GM23248 (cell line): ENCODE results near the gene IQSEC1. TPM values are rescaled to one million over a fixed set of nuclear protein-coding genes. Genes with fewer than 3 reads are reported as not detected.

Experiments used
- DNase-seq: peaks from one replicate; pipeline ENCODE4 v3.0.0-alpha.2; 2015
- H2AFZ ChIP-seq: fragments of 200-600 bp; sonication (generic); 2 replicates; pipeline ENCODE4 v1.6.1; 2016; ENCODE audit warnings: antibody characterized with exemption
- H3F3A ChIP-seq: fragments of 200-600 bp; sonication (generic); 2 replicates; pipeline ENCODE4 v1.6.1; 2016; ENCODE audit warnings: mild to moderate bottlenecking, antibody characterized with exemption, mixed run types; ENCODE audit not compliant: insufficient read depth
- H3K27ac ChIP-seq: fragments of 200-600 bp; sonication (generic); 2 replicates; pipeline ENCODE4 v1.5.1; 2016; ENCODE audit warnings: mild to moderate bottlenecking
- H3K27me3 ChIP-seq: fragments of 200-600 bp; sonication (generic); replicated peaks from 2 replicates; pipeline ENCODE4 v1.6.1; 2016; ENCODE audit warnings: mild to moderate bottlenecking; ENCODE audit not compliant: insufficient read depth
- H3K36me3 ChIP-seq: fragments of 200-600 bp; sonication (generic); 2 replicates; pipeline ENCODE4 v1.6.1; 2016; ENCODE audit warnings: low read depth, mild to moderate bottlenecking
- H3K4me1 ChIP-seq: fragments of 200-600 bp; sonication (generic); 2 replicates; pipeline ENCODE4 v1.6.1; 2016; ENCODE audit warnings: mild to moderate bottlenecking; ENCODE audit not compliant: insufficient read depth
- H3K4me2 ChIP-seq: fragments of 200-600 bp; sonication (generic); one replicate; pipeline ENCODE4 v1.6.1; 2016; ENCODE audit warnings: mild to moderate bottlenecking; ENCODE audit not compliant: unreplicated experiment
- H3K4me3 ChIP-seq: fragments of 200-600 bp; sonication (generic); 2 replicates; pipeline ENCODE4 v1.5.1; 2016; ENCODE audit warnings: mild to moderate bottlenecking
- H3K79me2 ChIP-seq: fragments of 200-600 bp; sonication (generic); 2 replicates; pipeline ENCODE4 v1.6.1; 2016; ENCODE audit warnings: mild to moderate bottlenecking; ENCODE audit not compliant: insufficient read depth
- H3K9ac ChIP-seq: fragments of 200-600 bp; sonication (generic); 2 replicates; pipeline ENCODE4 v1.6.1; 2016; ENCODE audit warnings: mild to moderate bottlenecking
- H3K9me2 ChIP-seq: fragments of 200-600 bp; sonication (generic); 2 replicates; pipeline ENCODE4 v1.6.1; 2016; ENCODE audit warnings: mixed run types, mild to moderate bottlenecking, moderate library complexity; ENCODE audit not compliant: insufficient read depth
- H3K9me3 ChIP-seq: fragments of 200-600 bp; sonication (generic); one replicate; pipeline ENCODE4 v1.6.1; 2017; ENCODE audit warnings: low read depth
- H4K20me1 ChIP-seq: fragments of 200-600 bp; sonication (generic); 2 replicates; pipeline ENCODE4 v1.6.0; 2016; ENCODE audit not compliant: insufficient read depth
- EZH2 ChIP-seq: fragments of 200-600 bp; sonication (generic); IDR thresholded peaks from 2 replicates; pipeline ENCODE4 v1.6.1; 2018; ENCODE audit warnings: antibody characterized with exemption, mild to moderate bottlenecking; ENCODE audit not compliant: insufficient read depth, poor library complexity, severe bottlenecking
- EZH2phosphoT487 ChIP-seq: fragments of 200-600 bp; sonication (generic); IDR thresholded peaks from 2 replicates; pipeline ENCODE4 v1.6.1; 2018; ENCODE audit warnings: antibody characterized with exemption, moderate library complexity, mild to moderate bottlenecking, low read depth; ENCODE audit not compliant: insufficient read depth
- WGBS, 2 experiments: methylation state at CpG; one replicate each; pipeline ENCODE4 v1.1.6; 2015 to 2017; ENCODE audit warnings: low lambda C conversion rate in 2 of 2, low coverage in 1 of 2; ENCODE audit errors: missing lambda C conversion rate in 2 of 2; 5-methylcytosine and 5-hydroxymethylcytosine counted together
- in situ Hi-C: fragments of 300-500 bp; cut with MboI; formaldehyde crosslinking; loops from 2 replicates; pipeline ENCODE4 v1.15.0; 2020
- polyA plus RNA-seq: library from polyadenylated mRNA; unstranded; fragments of >200 nt; fragmentation: Nextera tagmentation; extraction: Ambion mirVana; gene quantifications from 2 replicates; pipeline ENCODE4 v1.2.1, GENCODE V29; 2016
- total RNA-seq: library from RNA; depleted of rRNA; stranded (reverse); fragments of >200 nt; shearing (Covaris generic); gene quantifications from 2 replicates; pipeline ENCODE4 v1.2.3, GENCODE V29; 2014

The IQSEC1 gene
- total and polyA plus RNA-seq, 2 experiments from 2014 or later = 5.1 to 21.6 TPM

DNA sequence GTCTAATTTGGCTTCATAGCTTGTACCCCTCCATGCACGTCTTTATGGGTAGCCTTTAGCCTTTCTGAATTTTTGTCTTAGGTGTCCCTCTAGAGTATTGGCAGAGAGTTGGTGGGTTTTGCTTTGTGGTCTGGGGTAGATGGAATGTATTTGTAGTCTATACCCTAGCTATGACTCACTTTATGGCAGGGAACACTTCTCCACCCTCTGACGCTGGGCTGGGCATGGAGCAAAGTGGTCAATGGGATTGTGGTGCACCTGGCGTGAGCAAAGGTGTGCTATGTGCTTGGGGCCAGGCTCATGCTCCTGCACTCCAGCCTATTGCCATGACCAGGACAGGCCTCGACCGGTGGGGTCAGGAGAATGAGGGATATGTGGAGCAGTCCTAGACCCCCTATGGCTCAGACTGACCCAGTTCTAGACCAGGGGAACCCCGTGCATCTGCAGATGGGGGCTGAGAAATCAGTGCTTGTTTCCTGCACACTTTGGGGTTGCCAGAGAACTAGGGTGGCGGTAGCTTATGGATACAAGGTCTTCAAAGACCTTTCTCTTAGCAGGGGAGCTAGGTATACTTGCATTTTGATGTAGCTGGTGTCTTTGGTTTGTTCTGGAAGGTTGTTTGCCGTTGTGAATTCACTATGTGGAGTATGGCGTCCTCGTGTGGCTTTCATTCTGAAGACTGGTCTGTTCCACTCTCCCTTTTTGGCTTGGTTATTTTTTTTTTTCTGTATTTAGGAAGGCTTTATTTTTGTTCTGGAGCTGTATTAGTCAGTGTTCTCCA lies 182.4 kb downstream of the IQSEC1 start:
- Histone ChIP-seq H3K9me2 (no peaks in the 10 kb centered on the region), H4K20me1 (no peaks in the 10 kb centered on the region), H3K9ac (no peak overlapping the region), H3K27ac (no peak overlapping the region), H3K27me3 (peaks cover 22% of the 10 kb centered on the region), H2AFZ (no peak overlapping the region), H3K4me1 (no peaks in the 10 kb centered on the region), H3F3A (no peaks in the 10 kb centered on the region), H3K36me3 (no peaks in the 10 kb centered on the region), H3K4me2 (no peak overlapping the region), H3K4me3 (no peak overlapping the region), H3K9me3 (no peaks in the 10 kb centered on the region), H3K79me2 (no peaks in the 10 kb centered on the region)
- peak; percentile 10 for DNase-seq
- TF ChIP-seq EZH2phosphoT487 = no peak
- TF ChIP-seq EZH2 = no peak
- 62 to 68% methylated on average over 10 of the region's 10 CpGs for WGBS, 2 experiments
- in situ Hi-C loops = no loop called here

DNA sequence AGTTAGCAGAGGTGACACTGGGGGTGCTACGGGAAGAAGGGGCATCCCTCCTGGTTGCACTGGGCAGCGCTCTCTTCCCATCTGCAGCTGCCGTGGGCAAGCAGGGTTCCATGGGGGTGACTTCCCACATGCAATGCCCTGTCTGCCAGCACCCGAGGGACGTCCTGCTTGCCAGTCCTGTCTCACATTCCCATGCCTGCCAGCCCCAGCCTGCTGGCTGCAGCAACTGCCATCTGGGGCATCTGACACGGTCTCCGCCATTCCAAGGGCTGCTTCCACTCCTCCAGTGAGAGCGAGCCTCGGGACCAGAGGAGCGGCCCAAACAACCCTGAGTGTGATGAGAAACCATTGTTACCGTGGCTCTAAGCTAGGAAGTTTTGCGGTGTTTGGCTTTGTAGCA lies 186.5 kb downstream of the IQSEC1 start:
- no peaks in the 10 kb centered on the region for H3K79me2 ChIP-seq
- H3F3A ChIP-seq = no peaks in the 10 kb centered on the region
- no peak overlapping the region for H3K9ac ChIP-seq
- 48 to 58% methylated on average over 12 of the region's 12 CpGs for WGBS, 2 experiments
- no peak overlapping the region for H2AFZ ChIP-seq
- no peak for DNase-seq
- in situ Hi-C loops = no loop called here
- no peaks in the 10 kb centered on the region for H3K4me1 ChIP-seq
- H3K9me2 ChIP-seq = no peaks in the 10 kb centered on the region
- H3K27ac ChIP-seq = no peak overlapping the region
- H3K27me3 ChIP-seq = peaks cover 22% of the 10 kb centered on the region
- no peak overlapping the region for H3K4me2 ChIP-seq
- no peaks in the 10 kb centered on the region for H3K9me3 ChIP-seq
- no peak overlapping the region for H3K4me3 ChIP-seq
- no peaks in the 10 kb centered on the region for H4K20me1 ChIP-seq
- no peak for TF ChIP-seq EZH2
- TF ChIP-seq EZH2phosphoT487 = no peak
- H3K36me3 ChIP-seq = no peaks in the 10 kb centered on the region

DNA sequence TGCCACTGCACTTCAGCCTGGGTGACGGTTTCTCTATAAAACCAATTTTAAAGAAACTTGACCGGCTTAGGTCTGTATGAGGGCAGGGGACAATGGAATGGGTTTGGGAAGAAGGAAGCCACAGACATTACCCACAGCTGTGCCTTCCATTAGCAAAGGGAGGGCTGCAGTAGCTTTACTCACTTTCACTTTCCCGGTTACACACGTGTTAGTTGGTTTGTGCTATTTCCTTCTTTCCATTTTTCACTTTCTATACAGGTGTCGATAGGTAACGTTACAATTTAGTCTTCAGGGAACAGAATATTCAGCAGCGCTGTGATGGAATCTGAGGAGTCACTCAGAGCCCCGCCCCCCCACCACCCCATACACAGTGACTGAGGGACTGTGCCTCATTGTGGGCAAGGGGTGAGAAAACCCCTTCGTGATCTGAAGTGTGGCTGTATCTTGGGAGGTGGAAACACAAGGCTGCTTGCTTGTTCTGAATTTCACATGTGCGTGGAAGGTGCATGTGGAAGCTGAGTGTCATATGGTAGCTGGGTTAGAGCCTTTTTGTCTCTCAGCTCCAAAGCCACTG lies 187.0 kb downstream of the IQSEC1 start:
- no peak for TF ChIP-seq EZH2
- TF ChIP-seq EZH2phosphoT487 = no peak
- Histone ChIP-seq H3K4me3 (no peak overlapping the region), H3K9me3 (no peaks in the 10 kb centered on the region), H3K27me3 (peaks cover 22% of the 10 kb centered on the region), H4K20me1 (no peaks in the 10 kb centered on the region), H2AFZ (no peak overlapping the region), H3K36me3 (no peaks in the 10 kb centered on the region), H3F3A (no peaks in the 10 kb centered on the region), H3K9me2 (no peaks in the 10 kb centered on the region), H3K9ac (no peak overlapping the region), H3K4me1 (no peaks in the 10 kb centered on the region), H3K79me2 (no peaks in the 10 kb centered on the region), H3K27ac (no peak overlapping the region), H3K4me2 (no peak overlapping the region)
- DNase-seq = no peak
- in situ Hi-C loops = no loop called here
- 76 to 78% methylated on average over 10 of the region's 10 CpGs for WGBS, 2 experiments

DNA sequence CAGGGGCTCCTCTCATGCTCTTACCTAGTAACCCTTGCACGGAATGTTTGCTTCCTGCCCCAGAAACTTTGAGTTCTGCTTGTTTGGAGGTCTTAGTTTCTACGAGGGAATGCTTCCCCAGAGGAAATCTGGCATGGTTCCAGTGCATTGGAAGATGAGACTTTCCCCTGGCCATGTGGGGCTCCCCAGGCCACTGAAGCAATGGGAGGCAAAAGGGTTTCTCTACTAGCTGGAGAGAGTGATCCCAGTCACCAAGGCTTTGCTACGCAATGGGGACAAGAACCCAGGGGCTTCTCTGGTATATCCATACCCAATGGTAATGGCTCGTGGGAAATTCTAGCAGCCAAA lies 187.7 kb downstream of the IQSEC1 start:
- Histone ChIP-seq H3K9ac (no peak overlapping the region), H3F3A (no peaks in the 10 kb centered on the region), H3K4me3 (no peak overlapping the region), H3K4me1 (no peaks in the 10 kb centered on the region), H3K9me3 (no peaks in the 10 kb centered on the region), H4K20me1 (no peaks in the 10 kb centered on the region), H3K79me2 (no peaks in the 10 kb centered on the region), H3K27ac (no peak overlapping the region), H2AFZ (no peak overlapping the region), H3K9me2 (no peaks in the 10 kb centered on the region), H3K36me3 (no peaks in the 10 kb centered on the region), H3K27me3 (peaks cover 22% of the 10 kb centered on the region), H3K4me2 (no peak overlapping the region)
- TF ChIP-seq EZH2 = no peak
- no peak for TF ChIP-seq EZH2phosphoT487
- in situ Hi-C loops = no loop called here
- 74 to 75% methylated on average over 4 of the region's 4 CpGs for WGBS, 2 experiments
- DNase-seq = no peak
